OCI-LY3 (cell line): ENCODE results near the gene RGSL1.
A peak's percentile ranks its signal among the peaks of the same experiment; 100 is the strongest.

ENCODE experiments used
- H2AFZ ChIP-seq: fragments of 200-600, 300-600 bp; shearing (Covaris generic); 2 replicates; pipeline ENCODE4 v1.6.0; 2014; ENCODE audit warnings: antibody characterized with exemption, low read depth, low read length
- H3K27ac ChIP-seq: fragments of 200-600, 300-600 bp; sonication (generic); 2 replicates; pipeline ENCODE4 v1.5.1; 2014; ENCODE audit warnings: mild to moderate bottlenecking, low read length, moderate library complexity, mixed read lengths
- H3K27me3 ChIP-seq: fragments of 200-600, 300-600 bp; sonication (generic); 2 replicates; pipeline ENCODE4 v1.6.1; 2014; ENCODE audit warnings: low read depth, low read length, mixed read lengths
- H3K36me3 ChIP-seq: fragments of 200-600, 300-600 bp; sonication (generic); replicated peaks from 2 replicates; pipeline ENCODE3; 2014; ENCODE audit warnings: low read depth, low read length, mixed read lengths
- H3K4me1 ChIP-seq: fragments of 300-600, 200-600 bp; sonication (generic); 2 replicates; pipeline ENCODE4 v1.6.1; 2014; ENCODE audit warnings: low read length, mixed read lengths
- H3K4me2 ChIP-seq: fragments of 200-600, 300-600 bp; sonication (generic); 2 replicates; pipeline ENCODE4 v1.6.1; 2014; ENCODE audit warnings: low read length, mixed read lengths
- H3K4me3 ChIP-seq: fragments of 300-600, 200-600 bp; sonication (generic); 2 replicates; pipeline ENCODE4 v1.5.1; 2014; ENCODE audit warnings: antibody characterized with exemption, mild to moderate bottlenecking, low read length, moderate library complexity
- H3K79me2 ChIP-seq: fragments of 300-600, 200-600 bp; shearing (Covaris generic); 2 replicates; pipeline ENCODE4 v1.6.1; 2014; ENCODE audit warnings: mild to moderate bottlenecking, low read length, mixed read lengths
- H3K9ac ChIP-seq: fragments of 300-600, 200-600 bp; shearing (Covaris generic); 2 replicates; pipeline ENCODE4 v1.6.0; 2014; ENCODE audit warnings: mild to moderate bottlenecking, low read length, moderate library complexity
- H3K9me3 ChIP-seq: fragments of 200-600, 300-600 bp; shearing (Covaris generic); 2 replicates; pipeline ENCODE4 v1.6.1; 2014; ENCODE audit warnings: low read length, mixed read lengths; ENCODE audit not compliant: insufficient read depth
- H4K20me1 ChIP-seq: fragments of 200-600, 300-600 bp; sonication (generic); 2 replicates; pipeline ENCODE4 v1.6.1; 2016; ENCODE audit warnings: low read length, mixed read lengths; ENCODE audit not compliant: insufficient read depth
- CTCF ChIP-seq: fragments of 200-600, 300-600 bp; sonication (generic); IDR thresholded peaks from 2 replicates; pipeline ENCODE4 v1.5.1; 2014; ENCODE audit warnings: antibody characterized with exemption, low read length, low read depth
- EZH2phosphoT487 ChIP-seq: fragments of 200-600 bp; shearing (Covaris generic); IDR thresholded peaks from 2 replicates; pipeline ENCODE4 v1.6.1; 2018; ENCODE audit warnings: antibody characterized with exemption, mixed run types, low read depth

Gene RGSL1

GRCh38 chr1:182447660-182448059, 2.3 kb upstream of the RGSL1 start:
- no peak overlapping the region for H3K27ac ChIP-seq
- H3K9me3 ChIP-seq, result no peaks in the 10 kb centered on the region
- H4K20me1 ChIP-seq, result no peaks in the 10 kb centered on the region
- H3K4me2 ChIP-seq, result no peak overlapping the region
- H3K27me3 ChIP-seq, result no peaks in the 10 kb centered on the region
- no peak overlapping the region for H3K9ac ChIP-seq
- no peaks in the 10 kb centered on the region for H3K36me3 ChIP-seq
- H2AFZ ChIP-seq, result no peak overlapping the region
- no peak overlapping the region for H3K4me3 ChIP-seq
- no peaks in the 10 kb centered on the region for H3K79me2 ChIP-seq
- peaks cover 42% of the 10 kb centered on the region for H3K4me1 ChIP-seq
- TF ChIP-seq EZH2phosphoT487 (no peak), CTCF (no peak)

- no peaks in the 10 kb centered on the region for H3K79me2 ChIP-seq
- H2AFZ ChIP-seq, result peak overlapping the region; percentile 24; the same call in 1 of the 2 replicates
- peaks cover under 1% of the 10 kb centered on the region; the same call in 1 of the 2 replicates for H3K4me1 ChIP-seq
- H3K27ac ChIP-seq, result no peak overlapping the region
- no peak overlapping the region for H3K4me3 ChIP-seq
- H4K20me1 ChIP-seq, result no peaks in the 10 kb centered on the region
- peaks cover 6% of the 10 kb centered on the region; the same call in 1 of the 2 replicates for H3K27me3 ChIP-seq
- no peaks in the 10 kb centered on the region for H3K9me3 ChIP-seq
- no peak overlapping the region for H3K9ac ChIP-seq
- H3K4me2 ChIP-seq, result no peak overlapping the region
- H3K36me3 ChIP-seq, result no peaks in the 10 kb centered on the region
- TF ChIP-seq EZH2phosphoT487, result no peak
- TF ChIP-seq CTCF, result no peak
Observed at GRCh38 chr1:182453631-182454030, 3.7 kb downstream of the RGSL1 start.

DNA sequence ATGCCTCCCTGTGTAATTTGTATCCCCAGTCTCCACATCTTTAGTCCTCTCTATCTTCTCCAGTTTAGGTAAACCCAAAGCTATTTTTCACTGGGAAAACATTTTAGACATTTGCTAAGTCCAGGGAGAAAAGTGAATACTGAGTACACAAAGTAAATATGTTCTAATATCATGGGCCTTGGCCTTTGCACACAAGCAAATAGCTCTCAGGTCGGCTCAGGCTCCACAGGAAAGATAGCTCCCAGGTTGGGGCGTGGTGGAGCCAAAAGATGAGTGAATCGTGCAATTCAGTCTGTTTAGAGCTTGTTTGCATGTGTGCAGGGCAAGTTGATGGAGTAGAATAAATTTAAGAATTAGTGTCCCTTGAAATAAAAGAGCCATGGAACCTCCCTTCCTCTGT, 7.9 kb downstream of the RGSL1 start:
- Histone ChIP-seq H3K36me3 (no peaks in the 10 kb centered on the region), H3K79me2 (no peaks in the 10 kb centered on the region), H3K27me3 (peaks cover 6% of the 10 kb centered on the region; the same call in 1 of the 2 replicates), H3K4me1 (no peaks in the 10 kb centered on the region), H3K4me3 (no peak overlapping the region), H3K9me3 (no peaks in the 10 kb centered on the region), H3K9ac (no peak overlapping the region), H3K27ac (no peak overlapping the region), H3K4me2 (no peak overlapping the region), H2AFZ (no peak overlapping the region), H4K20me1 (no peaks in the 10 kb centered on the region)
- TF ChIP-seq CTCF (no peak), EZH2phosphoT487 (no peak)

- no peak overlapping the region for H3K4me3 ChIP-seq
- H4K20me1 ChIP-seq, result no peaks in the 10 kb centered on the region
- no peak overlapping the region for H2AFZ ChIP-seq
- H3K9me3 ChIP-seq, result no peaks in the 10 kb centered on the region
- H3K27me3 ChIP-seq, result no peaks in the 10 kb centered on the region
- TF ChIP-seq EZH2phosphoT487, result no peak
- TF ChIP-seq CTCF, result no peak
- H3K9ac ChIP-seq, result no peak overlapping the region
- H3K79me2 ChIP-seq, result no peaks in the 10 kb centered on the region
- H3K36me3 ChIP-seq, result no peaks in the 10 kb centered on the region
- no peaks in the 10 kb centered on the region for H3K4me1 ChIP-seq
- no peak overlapping the region for H3K27ac ChIP-seq
- H3K4me2 ChIP-seq, result no peak overlapping the region
Observed at GRCh38 chr1:182459949-182460348, 10.0 kb downstream of the RGSL1 start.
